Right renal cortex interstitium (tissue), 3 donors: ENCODE measurements around the gene OPN4. TPM values are rescaled to one million over a fixed set of nuclear protein-coding genes. Genes with fewer than 3 reads are reported as not detected.
"Not testable (repeated sequence)": the region's sequence is repeated elsewhere in the genome, so short reads cannot be mapped to it uniquely, and the experiment has no call there.

ENCODE experiments used
- DNase-seq, 3 donors: peaks; one replicate each; pipeline ENCODE4 v3.0.0-alpha.2; 2013; ENCODE audit warnings: low read depth in 3 of 3, low spot score in 2 of 3
- polyA plus RNA-seq, 3 donors: library from polyadenylated mRNA; unstranded; fragments of 120-200 nt; gene quantifications; one replicate each; pipeline ENCODE4 v1.2.1, GENCODE V29; 2013; ENCODE audit not compliant: insufficient read length in 3 of 3

Gene OPN4, protein sequence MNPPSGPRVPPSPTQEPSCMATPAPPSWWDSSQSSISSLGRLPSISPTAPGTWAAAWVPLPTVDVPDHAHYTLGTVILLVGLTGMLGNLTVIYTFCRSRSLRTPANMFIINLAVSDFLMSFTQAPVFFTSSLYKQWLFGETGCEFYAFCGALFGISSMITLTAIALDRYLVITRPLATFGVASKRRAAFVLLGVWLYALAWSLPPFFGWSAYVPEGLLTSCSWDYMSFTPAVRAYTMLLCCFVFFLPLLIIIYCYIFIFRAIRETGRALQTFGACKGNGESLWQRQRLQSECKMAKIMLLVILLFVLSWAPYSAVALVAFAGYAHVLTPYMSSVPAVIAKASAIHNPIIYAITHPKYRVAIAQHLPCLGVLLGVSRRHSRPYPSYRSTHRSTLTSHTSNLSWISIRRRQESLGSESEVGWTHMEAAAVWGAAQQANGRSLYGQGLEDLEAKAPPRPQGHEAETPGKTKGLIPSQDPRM
- not detected for polyA plus RNA-seq

DNA sequence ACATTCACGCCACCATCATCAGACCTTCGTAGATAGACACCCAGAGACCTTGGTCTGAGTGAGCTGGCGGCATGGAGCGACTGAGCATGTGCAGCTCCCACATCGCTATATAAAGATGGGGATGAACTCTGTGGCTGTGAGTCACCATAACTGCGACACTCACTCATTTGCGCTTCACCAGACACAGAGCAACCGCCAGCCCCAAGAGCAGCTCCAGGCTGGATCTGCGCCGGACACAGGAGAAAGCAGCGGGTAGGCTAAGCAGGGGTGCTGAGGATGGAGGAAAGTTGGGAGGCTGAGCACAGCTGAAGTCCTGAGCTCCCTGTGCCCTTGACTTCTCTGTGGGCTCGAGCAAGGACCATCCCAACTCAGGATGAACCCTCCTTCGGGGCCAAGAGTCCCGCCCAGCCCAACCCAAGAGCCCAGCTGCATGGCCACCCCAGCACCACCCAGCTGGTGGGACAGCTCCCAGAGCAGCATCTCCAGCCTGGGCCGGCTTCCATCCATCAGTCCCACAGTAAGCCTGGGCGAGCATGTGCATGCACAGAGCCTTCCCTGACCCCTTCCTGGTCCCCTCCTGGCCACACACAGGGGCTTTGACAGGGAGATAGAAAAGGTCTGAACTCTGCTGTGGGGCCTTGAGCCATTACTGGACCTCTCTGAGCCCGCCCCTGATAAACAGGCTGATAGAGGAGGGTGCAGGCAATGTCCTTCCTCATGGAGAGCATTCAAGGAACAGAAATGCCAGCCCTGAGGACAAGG is at the start of gene OPN4:
TSS of gene OPN4 (plus strand) at position 137 of the 762 bp plus-strand sequence. CDS start at position 374, 237 bp downstream.
- no peak for DNase-seq

DNA sequence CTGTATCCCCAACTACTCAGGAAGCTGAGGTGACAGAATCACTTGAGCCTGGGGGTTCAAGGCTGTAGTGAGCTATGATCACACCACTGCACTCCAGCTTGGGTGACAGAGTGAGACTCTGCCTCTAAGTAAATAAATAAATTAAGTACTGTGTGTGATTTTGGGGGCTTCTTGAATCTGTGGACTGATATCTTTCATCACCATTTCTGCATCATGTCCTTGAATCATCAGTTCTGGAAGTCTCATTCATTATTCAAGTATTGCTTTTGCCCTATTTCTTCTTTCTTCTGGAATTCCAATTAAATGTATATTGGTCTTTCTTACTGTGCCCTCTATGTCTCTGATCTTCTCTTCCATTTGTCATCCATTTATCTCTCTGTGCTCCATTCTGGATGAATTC is 46.7 kb upstream of the OPN4 start:
- DNase-seq = no peak

DNA sequence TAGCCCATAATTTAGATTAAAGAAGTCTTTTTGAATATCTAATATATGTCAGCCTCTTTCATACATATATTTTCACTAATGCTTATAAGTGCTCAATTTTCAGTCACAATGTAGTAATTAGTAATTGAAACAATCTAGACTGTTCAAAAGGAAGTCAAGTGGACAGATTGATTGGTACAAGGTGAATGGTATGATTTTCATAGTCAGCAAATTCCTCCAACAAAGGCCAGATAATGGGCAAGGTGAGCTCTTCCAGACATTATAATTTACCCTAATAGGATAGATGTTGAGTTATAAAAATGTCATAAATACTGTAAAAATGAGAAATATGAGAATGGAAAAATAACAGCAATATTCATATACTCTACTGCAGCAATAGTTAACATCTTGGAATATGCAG is 44.4 kb upstream of the OPN4 start:
- no peak for DNase-seq

DNA sequence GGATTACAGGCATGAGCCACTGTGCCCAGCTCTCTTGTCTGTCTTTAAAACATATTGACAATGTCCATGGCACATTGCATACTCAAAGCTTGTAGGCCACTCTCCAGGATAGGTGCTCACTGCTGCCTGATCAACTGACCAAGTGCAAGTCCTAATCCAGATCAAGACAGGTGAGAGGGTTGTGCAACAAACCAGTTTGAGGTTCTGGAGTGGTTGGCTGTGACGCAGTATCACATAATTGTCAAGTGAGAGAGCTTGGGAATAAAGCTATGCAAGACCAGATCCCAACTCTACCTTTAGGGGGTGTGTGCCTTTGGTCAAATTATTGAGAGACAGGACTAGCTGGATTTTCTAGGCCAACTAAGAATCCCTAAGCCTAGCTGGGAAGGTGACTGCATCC is 43.0 kb upstream of the OPN4 start:
- DNase-seq = no peak

DNA sequence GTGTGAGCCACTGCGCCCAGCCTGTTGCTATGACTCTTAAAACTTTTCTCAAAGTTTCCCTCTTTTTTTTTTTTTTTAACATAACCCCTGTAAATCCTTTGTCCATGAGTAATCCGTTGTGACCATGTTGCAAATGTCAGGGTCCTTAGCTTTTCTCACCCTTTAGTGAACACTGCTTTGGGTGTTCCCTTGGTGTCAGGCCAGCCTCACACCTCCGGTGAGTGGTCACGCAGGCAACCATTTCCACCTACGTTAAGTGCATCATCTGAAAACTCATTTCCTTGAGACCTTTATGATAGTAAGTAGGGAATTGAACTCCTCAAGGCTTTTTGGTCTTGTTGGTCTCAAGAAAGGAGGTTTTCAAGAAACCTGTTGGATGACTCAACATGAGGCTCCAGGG is 41.3 kb upstream of the OPN4 start:
- no peak for DNase-seq

DNA sequence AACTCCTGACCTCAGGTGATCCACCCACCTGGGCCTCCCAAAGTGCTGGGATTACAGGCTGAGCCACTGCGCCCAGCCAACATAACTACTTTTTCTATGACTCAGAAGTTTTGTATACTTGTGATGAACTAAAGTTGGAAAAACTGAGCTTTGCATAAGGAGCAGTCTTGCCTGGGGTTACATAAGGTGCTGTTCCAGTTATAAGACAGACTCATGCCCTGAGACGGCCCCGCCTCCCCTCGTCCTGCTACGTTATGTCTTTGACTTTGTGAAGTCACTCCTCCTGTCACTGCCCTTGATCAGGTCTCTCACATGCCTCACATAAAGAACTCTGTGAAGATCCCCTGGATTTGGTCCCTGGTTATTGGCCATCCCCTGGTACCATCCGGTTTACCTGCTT is 40.4 kb upstream of the OPN4 start:
- DNase-seq = no peak

DNA sequence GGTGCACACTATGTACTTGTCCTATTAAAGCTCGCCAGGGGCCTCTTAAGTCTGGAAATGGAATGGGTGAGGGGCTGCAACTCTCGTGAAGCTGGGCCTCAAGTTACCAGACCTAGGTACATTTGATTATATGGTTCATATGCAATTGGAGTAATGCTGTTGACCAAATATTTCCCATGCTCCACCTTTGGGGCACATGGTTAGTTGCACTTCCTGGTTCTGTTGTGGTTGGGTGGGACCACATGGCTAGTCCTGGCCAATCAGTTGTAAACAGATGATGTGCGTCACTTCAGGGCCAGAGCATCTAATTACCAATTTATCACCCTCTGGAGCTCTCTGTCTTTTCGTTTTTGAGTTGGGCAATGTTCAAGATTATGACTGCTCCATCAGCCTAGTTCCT is 39.5 kb upstream of the OPN4 start:
- DNase-seq = no peak

DNA sequence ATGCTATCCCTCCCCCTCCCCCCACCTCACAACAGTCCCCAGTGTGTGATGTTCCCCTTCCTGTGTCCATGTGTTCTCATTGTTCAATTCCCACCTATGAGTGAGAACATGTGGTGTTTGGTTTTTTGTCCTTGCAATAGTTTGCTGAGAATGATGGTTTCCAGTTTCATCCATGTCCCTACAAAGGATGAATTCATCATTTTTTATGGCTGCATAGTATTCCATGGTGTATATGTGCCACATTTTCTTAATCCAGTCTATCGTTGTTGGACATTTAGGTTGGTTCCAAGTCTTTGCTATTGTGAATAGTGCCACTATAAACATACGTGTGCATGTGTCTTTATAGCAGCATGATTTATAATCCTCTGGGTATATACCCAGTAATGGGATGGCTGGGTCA is 37.1 kb upstream of the OPN4 start:
- DNase-seq = not testable (repeated sequence)

DNA sequence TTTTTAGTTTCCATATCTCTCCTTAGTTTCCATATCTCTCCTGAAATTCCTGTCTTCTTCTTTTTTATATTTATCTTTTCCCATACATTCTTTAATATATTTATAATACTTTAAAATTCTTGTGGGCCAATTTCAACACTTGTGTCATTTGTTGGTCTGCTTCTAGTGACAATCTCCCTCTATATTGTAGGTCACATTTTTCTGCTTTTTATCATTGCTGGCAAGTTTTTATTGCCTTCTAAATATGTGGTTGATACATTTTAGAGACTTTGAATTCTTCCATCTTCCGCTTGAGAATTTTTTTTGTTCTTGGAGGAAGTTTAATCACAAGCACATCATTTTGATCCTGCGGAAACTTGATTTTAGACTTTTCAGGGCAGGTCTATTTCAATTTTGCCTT is 26.0 kb upstream of the OPN4 start:
- no peak for DNase-seq

DNA sequence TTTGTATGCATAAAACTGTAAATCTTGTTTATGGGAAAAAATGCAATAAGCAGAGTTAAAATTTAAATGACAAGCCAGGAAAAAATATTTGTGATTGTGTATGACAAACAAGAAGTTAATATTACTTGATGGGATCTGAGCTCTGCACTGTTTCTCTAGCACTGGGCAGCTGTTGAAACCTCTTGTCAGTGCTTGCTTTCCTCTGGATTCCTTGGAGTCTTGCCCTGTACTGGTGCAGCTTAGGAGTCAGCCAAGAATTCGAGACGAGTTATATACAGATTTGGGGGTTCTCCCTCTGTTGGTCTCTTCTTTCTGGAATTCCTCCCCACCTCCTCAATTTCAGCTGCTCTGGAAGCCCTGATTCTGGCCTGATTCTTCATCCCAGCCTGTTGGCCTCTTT is 24.3 kb upstream of the OPN4 start:
- no peak for DNase-seq

DNA sequence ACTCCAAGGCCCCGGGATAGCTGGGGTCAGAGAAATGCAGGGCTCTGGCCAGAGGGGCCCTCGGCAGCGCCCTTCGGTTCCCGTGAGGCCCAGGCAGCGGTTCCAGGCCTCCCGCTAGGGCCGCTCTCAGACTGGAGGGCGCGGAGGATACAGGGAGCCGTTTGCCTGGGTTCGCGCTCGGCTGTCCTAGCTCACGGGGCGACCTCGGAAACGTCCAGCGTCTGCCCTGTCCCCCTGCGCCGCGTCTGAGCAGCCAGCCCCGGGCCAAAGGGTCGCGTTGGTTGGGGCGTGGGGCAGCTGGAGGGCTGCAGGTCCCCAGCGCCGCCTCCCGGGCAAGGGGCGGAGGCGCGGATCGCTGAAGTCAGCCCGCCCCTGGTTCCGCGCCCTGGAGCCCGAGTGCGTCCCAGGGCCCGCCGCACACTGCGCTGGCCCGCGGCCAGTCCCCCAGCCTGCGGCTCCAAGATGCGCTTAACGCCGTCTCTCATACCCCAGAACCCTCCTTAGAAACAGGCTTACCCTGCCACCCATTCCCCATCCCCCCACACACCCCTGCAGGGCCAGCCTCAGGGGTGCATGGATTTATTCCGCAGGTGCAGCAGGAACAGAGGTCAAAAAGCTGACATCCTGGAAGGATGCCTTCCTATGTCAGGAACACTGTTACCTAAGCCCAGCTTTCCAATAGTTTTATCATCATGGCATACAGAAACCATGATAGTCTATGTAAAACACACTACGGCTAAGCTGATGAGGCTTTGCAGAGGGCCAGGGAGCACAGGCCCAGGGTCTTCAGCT is 22.1 kb upstream of the OPN4 start:
- DNase-seq = no peak

DNA sequence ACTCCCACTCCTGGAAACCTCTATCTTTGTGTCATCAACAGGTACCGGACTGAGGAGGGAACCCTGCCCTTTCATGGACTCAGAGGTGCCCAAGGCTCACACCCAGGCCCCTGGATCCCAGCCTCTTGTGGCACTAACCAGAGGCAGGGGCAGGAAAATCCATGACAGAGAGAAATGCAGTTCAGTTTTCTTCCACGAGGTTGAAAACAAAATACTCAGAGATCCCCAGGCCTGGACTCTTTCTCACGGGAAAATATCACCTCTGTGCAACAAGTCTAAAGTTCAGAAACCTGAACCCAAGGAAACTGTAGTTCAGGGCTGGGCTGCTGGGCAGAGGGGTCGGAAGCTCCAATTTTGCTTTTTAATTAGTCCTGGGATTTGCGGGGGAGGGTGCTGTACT is 21.4 kb upstream of the OPN4 start:
- DNase-seq = no peak

DNA sequence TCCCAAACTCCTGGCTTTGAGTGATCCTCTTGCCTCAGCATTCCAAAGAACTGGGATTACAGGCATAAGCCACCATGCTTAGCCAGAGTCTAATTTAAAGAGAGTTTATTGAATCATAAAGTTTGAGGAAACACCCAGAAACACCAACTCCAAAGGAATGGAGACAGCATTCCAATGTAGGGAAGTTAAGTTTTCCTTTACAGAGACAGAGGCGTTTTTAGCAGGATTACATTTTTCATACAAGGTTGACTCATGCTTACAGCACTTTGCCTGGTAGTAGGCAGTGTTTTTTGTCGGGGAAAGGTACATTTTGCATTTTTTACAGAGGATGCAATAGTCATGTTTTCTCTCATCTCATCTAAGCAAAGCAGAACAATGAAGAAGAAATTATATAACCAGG is 18.9 kb upstream of the OPN4 start:
- no peak for DNase-seq

DNA sequence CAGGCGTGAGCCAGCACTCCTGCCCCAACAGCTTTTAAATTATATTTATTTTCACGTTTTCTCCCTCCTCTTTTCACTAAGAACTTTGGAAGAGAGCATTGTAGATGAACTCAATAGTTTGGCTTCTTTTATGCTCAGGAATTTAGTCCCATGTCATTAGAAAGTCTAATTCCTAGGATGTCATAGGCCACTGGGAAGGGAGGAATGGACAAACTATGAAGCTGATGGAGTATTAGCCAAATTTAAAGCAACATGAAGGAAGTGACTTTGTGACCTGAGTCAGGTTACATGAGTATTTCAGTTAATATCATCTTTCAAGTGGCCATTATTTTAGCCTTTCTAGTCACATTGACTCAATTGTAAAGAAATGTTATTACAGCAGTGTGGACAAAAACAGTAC is 18.0 kb upstream of the OPN4 start:
- DNase-seq = no peak

DNA sequence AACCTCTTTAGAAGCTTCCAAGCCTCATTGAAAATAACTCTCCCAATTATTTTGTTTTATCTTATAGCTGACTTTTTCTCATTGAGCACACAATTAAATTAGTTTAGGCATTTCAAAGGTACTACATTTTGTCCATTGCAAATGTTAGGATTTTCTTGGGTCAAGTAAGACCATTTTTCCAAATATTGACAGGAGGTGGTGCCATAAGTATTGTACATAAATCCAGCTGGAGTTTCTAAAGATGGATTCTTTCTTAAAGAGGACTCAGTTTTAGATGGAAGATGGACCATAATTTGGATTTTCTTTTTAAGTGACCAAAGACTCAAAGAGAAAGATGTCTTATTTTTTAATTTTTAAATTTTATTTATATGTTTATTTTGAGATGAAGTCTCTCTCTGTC is 12.3 kb upstream of the OPN4 start:
- DNase-seq = no peak

DNA sequence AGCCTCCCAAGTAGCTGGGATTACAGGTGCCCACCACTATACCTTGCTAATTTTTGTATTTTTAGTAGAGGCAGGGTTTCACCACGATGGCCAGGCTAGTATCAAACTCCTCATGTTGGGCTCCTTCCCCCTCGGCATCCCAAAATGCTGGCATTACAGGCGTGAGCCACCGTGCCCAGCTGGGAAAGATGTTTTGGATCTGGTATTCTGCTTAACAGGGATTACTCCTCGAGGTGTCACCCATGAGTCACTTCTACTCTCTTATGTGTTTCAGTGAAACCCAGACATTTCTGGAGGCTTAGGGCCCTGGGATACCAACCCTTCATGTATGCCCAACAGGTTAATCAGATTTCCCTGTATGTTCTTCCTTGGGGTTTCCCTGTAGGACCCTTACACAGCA is 11.8 kb upstream of the OPN4 start:
- no peak for DNase-seq

DNA sequence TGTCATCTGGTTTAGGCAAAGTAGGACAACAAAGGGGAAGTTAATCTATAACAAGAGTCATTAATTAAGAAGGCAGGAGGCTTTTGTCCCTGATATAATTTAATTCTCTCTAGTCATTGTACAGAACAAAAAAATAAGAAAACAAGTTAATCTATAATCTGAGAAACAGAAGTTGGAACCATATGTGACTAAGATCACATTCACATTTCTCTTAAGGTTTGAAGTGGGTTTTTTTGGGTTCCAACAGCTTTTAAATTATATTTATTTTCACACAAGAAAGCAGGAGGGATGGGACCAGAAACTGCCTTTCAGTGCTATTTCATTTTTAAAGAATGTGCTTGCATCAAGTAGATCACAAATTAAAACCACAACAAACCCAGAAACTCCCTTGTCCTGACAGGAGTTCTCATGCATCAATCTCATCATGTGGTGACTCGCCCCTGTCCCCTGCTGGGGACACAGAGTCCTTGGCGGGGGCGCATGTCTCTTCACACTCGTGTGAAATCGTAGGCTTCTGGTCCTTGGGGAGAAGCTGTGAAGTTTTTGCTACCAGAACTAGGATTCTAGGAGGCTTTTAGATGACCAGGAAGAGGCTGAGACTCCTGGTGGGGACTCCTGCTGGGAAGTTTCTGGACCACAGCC is 10.1 kb upstream of the OPN4 start:
- no peak for DNase-seq

DNA sequence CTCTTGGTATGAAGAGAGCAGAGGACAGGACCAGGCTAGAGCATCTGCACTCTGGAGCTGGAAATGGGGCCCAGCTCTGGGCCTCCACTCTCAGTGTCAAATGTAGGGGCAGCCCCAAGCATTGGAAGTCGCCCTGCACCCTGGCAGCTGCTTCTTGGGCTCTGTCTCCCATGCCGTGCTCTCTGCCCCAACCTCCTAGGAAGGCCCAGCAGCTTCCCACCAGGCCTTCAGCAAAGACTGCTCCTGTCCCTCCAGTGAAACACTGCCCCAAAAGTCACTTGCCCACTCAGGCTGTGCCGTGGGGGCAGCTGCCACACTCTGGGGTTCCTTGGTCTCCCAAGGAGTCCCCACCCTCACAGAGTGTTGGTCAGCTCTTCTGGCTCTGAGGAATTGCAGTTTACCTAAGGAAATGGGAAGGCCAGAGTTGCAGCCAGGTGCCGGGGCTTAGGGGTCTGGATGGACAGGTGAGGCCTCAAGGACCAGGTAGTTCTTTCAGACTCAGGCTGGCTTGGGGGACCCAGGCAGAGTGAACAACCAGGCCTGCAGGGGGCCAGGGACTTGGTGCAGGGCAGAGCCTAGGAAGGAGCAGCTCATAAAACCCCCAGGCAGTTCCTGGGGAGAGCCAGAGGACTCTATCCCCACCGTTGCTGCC is 9.4 kb upstream of the OPN4 start:
- DNase-seq = no peak

DNA sequence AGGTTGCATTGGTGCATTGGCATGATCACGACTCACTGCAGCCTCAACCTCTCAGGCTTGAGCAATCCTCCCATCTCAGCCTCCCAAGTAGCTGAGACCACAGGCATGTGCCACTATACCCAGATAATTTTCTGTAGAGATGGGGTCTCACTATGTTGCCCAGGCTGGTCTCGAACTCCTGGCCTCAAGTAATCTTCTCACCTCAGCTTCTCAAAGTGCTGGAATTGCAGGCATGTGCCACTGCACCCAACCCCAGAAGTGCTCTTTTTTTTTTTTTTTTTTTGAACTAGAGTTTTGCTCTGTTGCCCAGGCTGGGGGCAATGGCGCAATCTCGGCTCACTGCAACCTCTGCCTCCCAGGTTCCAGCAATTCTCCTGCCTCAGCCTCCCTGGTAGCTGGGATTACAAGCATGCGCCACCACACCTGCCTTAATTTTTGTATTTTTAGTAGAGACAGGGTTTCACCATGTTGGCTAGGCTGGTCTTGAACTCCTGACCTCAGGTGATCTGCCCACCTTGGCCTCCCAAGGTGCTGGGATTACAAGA is 8.7 kb upstream of the OPN4 start:
- not testable (repeated sequence) for DNase-seq

DNA sequence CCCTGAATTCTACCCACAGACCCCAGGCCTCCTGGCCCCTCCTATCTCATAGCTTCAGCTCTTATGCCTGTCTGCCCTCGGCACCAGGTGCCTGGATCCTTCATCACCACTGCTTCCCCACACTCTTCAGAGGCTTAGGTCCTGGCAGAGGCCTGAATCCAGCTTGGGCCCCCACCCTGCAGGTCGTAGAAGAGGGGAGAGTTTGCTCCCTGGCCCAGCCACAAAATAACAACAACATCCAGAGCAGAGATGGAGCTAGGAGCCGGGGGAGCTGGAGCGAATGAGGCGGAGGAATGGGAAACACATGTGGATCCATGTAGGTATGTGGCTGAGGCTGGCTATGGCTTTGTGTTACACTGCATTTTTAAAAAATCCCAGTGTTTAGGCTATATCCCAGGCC is 7.8 kb upstream of the OPN4 start:
- DNase-seq = no peak
